ENCODE measurements around the gene TBC1D2. TPM values are rescaled to one million over a fixed set of nuclear protein-coding genes. Genes with fewer than 3 reads are reported as not detected.

TBC1D2 gene
- total RNA-seq, 4 donors from 2014 or later, result 37.7 to 109 (median 55.8) TPM

DNA sequence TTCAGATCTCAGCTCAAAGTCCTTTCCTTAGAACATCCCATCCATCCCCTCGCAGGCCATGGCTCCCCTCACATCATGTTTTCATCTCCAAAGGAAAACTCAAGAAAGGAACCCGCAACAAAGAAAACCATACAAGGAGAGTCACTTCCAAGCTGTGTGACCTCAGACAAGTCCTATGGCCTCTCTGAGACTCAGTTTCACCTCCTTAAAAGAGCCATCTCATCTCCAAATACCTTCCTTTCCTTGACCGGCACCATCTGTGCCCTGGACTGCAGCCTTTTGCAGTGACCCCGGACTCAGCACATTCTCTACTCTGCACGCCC is 73.7 kb downstream of the TBC1D2 start:
- TF ChIP-seq EP300 (IDR thresholded peaks at IDR 0.05; ENCODE audit: low read depth) (no peak), POLR2AphosphoS5 (IDR thresholded peaks at IDR 0.05) (no peak), POLR2A (IDR thresholded peaks at IDR 0.05) (no peak)
- TF ChIP-seq, protein P1, sequence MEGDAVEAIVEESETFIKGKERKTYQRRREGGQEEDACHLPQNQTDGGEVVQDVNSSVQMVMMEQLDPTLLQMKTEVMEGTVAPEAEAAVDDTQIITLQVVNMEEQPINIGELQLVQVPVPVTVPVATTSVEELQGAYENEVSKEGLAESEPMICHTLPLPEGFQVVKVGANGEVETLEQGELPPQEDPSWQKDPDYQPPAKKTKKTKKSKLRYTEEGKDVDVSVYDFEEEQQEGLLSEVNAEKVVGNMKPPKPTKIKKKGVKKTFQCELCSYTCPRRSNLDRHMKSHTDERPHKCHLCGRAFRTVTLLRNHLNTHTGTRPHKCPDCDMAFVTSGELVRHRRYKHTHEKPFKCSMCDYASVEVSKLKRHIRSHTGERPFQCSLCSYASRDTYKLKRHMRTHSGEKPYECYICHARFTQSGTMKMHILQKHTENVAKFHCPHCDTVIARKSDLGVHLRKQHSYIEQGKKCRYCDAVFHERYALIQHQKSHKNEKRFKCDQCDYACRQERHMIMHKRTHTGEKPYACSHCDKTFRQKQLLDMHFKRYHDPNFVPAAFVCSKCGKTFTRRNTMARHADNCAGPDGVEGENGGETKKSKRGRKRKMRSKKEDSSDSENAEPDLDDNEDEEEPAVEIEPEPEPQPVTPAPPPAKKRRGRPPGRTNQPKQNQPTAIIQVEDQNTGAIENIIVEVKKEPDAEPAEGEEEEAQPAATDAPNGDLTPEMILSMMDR (IDR thresholded peaks at IDR 0.05), result no peak

DNA sequence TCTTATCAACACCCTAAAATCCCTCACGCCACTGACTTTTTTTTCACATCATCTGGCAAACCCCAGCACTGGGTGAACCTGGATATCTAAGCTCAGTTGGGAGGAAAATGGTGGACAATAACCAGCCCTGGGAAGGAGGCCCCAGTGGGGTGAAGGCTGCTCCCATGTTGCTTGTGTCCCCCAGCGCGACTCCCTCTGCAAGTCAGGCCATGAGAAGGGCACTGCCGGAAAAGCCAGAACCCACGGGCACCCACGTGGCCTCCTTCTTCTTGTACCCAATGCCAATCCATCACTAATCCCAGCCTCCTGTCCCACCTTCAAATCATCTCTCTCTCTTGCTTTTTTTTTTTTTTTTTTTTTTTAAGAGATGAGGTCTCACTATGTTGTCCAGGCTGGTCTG is 74.5 kb downstream of the TBC1D2 start:
- Histone ChIP-seq H3K4me3 (no peak overlapping the region), H3K27ac (no peak overlapping the region), H3K4me1 (peaks cover 0 to 11% (median 4%) of the 10 kb centered on the region in 4 donors), H3K27me3 (no peaks in the 10 kb centered on the region), H3K9me3 (no peaks in the 10 kb centered on the region), H3K36me3 (no peaks in the 10 kb centered on the region)
- in situ Hi-C loops (cut with MboI; ENCODE audit: low pct_ligation_motif_present in 1 of 4, low pct_unique_long_range_greater_than_20kb in 1 of 4, low sequenced_read_pairs in 3 of 4) (loop anchor here in 1 of 4 donors (25.0 kb wide), 1 partner anchor 119 kb away; the partner anchor contains the start of gene NANS), intact Hi-C loops (cut with DNase I; ENCODE audit: low total_unique reads) (no loop called here)
- TF ChIP-seq POLR2AphosphoS5 (IDR thresholded peaks at IDR 0.05), result no peak
- TF ChIP-seq, protein P1 (IDR thresholded peaks at IDR 0.05), result no peak
- no peak for TF ChIP-seq EP300 (IDR thresholded peaks at IDR 0.05; ENCODE audit: low read depth)
- TF ChIP-seq POLR2A (IDR thresholded peaks at IDR 0.05), result no peak
- no peak for DNase-seq
- 96% methylated on average over 6 of the region's 6 CpGs; no CpG with 5 or more reads in 1 of the 2 donors for WGBS, 2 donors (ENCODE audit: low coverage in 1 of 2)

More for the DNA sequence above, 73.7 kb downstream of the TBC1D2 start:
- no peak for DNase-seq
- intact Hi-C loops (cut with DNase I; ENCODE audit: low total_unique reads), result no loop called here
- no peak overlapping the region for H3K27ac ChIP-seq
- H3K4me3 ChIP-seq, result no peak overlapping the region
- no peaks in the 10 kb centered on the region for H3K36me3 ChIP-seq
- in situ Hi-C loops (cut with MboI; ENCODE audit: low pct_ligation_motif_present in 1 of 4, low pct_unique_long_range_greater_than_20kb in 1 of 4, low sequenced_read_pairs in 3 of 4), result loop anchor here in 1 of 4 donors (25.0 kb wide), 1 partner anchor 119 kb away; the partner anchor contains the start of gene NANS
- no peaks in the 10 kb centered on the region for H3K9me3 ChIP-seq
- 76 to 90% methylated on average over 3 to 5 of the region's 5 CpGs for WGBS, 2 donors (ENCODE audit: low coverage in 1 of 2)
- H3K27me3 ChIP-seq, result no peaks in the 10 kb centered on the region
- H3K4me1 ChIP-seq, result peaks cover 0 to 6% (median 2%) of the 10 kb centered on the region in 4 donors

DNA sequence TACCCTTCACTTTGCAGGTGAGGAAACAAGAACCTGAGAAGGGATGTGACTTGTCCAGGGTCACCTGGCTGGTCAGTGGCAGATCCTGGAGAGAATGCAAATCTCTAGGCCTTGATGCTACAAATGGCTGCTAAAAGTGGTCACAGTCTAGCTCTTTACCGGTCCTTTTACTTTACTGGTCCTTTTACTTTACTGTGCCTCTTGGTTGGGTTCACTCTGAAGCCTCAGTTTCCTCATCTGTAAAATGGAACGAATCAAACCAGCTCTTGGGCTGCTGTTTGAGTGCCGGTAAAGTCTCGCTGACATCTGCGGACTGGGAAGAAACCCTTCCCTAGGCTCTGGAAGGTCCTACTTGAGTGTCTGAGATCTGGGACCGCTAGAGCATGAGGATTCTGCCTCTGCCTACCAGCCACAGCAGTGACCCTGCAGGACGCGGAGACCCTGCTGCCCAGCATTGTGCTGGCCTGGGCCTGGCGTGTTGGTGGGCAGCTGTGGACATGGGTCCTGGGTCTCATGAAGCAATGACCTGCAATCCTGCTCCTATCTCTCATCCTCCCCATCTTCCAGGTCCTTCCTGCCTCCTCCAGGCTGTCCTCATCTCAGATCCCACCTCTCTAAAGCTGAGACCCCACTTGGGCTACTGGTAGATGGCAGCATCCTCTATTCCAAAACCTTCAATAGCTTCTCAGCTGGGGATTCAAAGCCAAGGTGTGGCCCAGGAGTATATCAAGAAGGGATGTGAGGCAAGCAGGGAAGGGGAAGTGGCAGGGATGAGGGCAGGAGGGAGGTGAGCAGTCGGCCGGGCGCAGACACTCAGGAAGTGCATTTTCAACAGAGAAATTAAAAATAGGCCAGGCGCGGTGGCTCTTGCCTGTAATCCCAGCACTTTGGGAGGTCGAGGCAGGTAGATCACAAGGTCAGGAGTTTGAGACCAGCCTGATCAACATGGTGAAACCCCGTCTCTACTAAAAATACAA is 76.3 kb downstream of the TBC1D2 start:
- H3K27ac ChIP-seq, result no peak overlapping the region
- TF ChIP-seq POLR2A (IDR thresholded peaks at IDR 0.05) (no peak), POLR2AphosphoS5 (IDR thresholded peaks at IDR 0.05) (no peak), EP300 (IDR thresholded peaks at IDR 0.05; ENCODE audit: low read depth) (no peak)
- TF ChIP-seq, protein P1 (IDR thresholded peaks at IDR 0.05), result no peak
- in situ Hi-C loops (cut with MboI; ENCODE audit: low pct_ligation_motif_present in 1 of 4, low pct_unique_long_range_greater_than_20kb in 1 of 4, low sequenced_read_pairs in 3 of 4) (loop anchor here in 1 of 4 donors (25.0 kb wide), 1 partner anchor 117 kb away; the partner anchor contains the start of gene NANS), intact Hi-C loops (cut with DNase I; ENCODE audit: low total_unique reads) (no loop called here)
- no peak for DNase-seq
- no peaks in the 10 kb centered on the region for H3K36me3 ChIP-seq
- H3K27me3 ChIP-seq, result no peaks in the 10 kb centered on the region
- H3K4me3 ChIP-seq, result no peak overlapping the region
- WGBS, 2 donors (ENCODE audit: low coverage in 1 of 2), result 81 to 100% methylated on average over 1 to 16 of the region's 16 CpGs
- peaks cover 0 to 11% (median 4%) of the 10 kb centered on the region in 4 donors for H3K4me1 ChIP-seq
- H3K9me3 ChIP-seq, result no peaks in the 10 kb centered on the region

All from transverse colon (tissue), 4 donors.